RWPE1 (cell line): ENCODE measurements around the gene IL1RN.
A peak's percentile ranks its signal among the peaks of the same experiment; 100 is the strongest.

Experiments used
- CTCF ChIA-PET: fragments of 350-600 bp; sonication (Branson Sonifier 250); formaldehyde crosslinking; extraction: SDS; loops from one replicate; lab custom pipeline; 2021; lab: Yijun Ruan, JAX
- POLR2A ChIA-PET: fragments of 400-600 bp; formaldehyde crosslinking; extraction: SDS; loops from one replicate; lab custom pipeline; 2020; ENCODE audit warnings: antibody characterized with exemption; ENCODE audit not compliant: low non-redundant PET; lab: Yijun Ruan, JAX
- DNase-seq: peaks from one replicate; pipeline ENCODE4 v3.0.0; 2012; ENCODE audit warnings: low spot score
- H3K27ac ChIP-seq: fragments of 450-650 bp; 2 replicates; pipeline ENCODE4 v1.5.1; 2017
- CTCF ChIP-seq: fragments of 450-650 bp; conservative IDR thresholded peaks from 2 replicates; pipeline ENCODE4 v1.5.1; 2017; ENCODE audit warnings: low read depth, mild to moderate bottlenecking

Gene IL1RN

GRCh38 chr2:113136828-113137775 lies 9.7 kb downstream of the IL1RN start:
- CTCF ChIA-PET: interaction anchor here (0.6 to 2.7 kb wide), 21 partner anchors 8 to 437 kb away, joined by 3 to 13 read pairs (median 4); no protein-coding TSS in a partner anchor
- peak; percentile 51 for DNase-seq
- TF ChIP-seq CTCF: peak; percentile 65
- no peak overlapping the region for H3K27ac ChIP-seq
- POLR2A ChIA-PET: no interaction called here

DNA sequence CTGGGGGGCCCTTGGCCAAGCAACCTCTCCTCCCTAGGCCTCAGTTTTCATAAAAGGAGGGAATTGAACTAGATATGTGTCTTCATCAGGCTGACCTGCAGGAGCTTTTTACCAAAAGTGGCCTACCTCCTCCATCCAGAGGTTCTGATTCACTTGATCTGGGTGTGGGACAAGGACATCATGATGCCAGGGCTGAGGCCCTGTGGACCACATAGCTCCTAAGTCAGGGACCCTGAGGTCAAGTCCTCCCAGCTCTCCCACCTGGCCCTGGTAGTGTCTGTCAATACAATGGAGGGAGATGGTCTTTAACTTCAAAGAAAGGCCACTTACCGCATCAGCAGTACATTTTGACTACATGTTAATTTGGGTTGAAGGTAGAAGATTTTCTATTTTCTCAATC lies 10.4 kb downstream of the IL1RN start:
- TF ChIP-seq CTCF: no peak
- ChIA-PET CTCF (interaction anchor here (0.6 to 2.7 kb wide), 22 partner anchors 12 to 902 kb away, joined by 3 to 13 read pairs (median 4); partner anchors contain the start of gene IL1B), POLR2A (interaction anchor here (0.9 kb wide), 1 partner anchor 20 kb away, joined by 3 read pairs; no protein-coding TSS in a partner anchor)
- H3K27ac ChIP-seq: no peak overlapping the region
- no peak for DNase-seq

DNA sequence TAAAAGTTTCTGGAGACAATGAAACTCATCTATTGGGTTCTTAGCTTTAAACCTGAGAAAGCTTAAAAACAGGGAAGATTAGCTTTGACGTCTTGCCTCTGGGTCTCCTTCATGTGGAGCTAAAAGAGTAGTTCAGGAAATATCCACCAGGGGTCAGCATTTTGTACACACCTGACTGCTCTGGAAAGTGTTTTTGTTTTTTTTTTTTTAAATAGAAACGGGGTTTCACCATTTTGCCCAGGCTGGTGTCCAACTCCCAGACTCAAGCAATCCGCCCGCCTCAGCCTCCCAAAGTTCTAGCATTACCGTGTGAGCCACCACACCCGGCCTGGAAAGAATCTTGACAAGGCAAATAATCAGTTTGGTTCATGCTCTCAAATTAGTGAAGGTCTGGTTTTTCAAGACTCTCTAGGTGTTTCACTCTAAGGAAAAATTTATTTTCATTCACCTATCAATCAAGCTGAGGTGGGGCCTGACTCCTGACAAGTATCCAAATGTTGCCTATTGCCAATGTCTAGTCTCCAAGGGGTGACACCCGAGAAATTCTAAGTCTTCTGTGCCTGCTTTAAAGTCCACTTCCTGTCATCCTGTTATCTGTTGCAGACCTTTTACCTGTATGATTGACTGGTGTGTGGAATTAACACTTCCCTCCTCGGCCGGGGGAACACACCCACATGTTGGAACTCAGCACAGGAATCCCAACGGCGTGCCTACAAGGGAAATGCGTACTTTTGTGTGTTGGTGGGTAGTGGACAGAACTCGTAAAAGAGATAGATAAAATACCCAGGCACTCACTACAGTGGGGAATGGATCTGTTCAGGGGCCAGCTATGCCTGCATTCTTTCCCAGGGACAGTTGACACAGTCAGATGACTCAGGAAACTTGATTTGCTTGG lies 11.3 kb downstream of the IL1RN start:
- ChIA-PET CTCF (interaction anchor here (0.6 to 2.7 kb wide), 23 partner anchors 9 to 903 kb away, joined by 3 to 13 read pairs (median 4); partner anchors contain the start of gene IL1B), POLR2A (interaction anchor here (0.9 kb wide), 1 partner anchor 19 kb away, joined by 3 read pairs; no protein-coding TSS in a partner anchor)
- peak; percentile 84 for TF ChIP-seq CTCF
- H3K27ac ChIP-seq: no peak overlapping the region
- DNase-seq: peak; percentile 68

GRCh38 chr2:113141451-113141850 lies 14.1 kb downstream of the IL1RN start:
- ChIA-PET CTCF (interaction anchor here (1.1 kb wide), 1 partner anchor 58 kb away, joined by 5 read pairs; no protein-coding TSS in a partner anchor), POLR2A (no interaction called here)
- no peak overlapping the region for H3K27ac ChIP-seq
- DNase-seq: no peak
- TF ChIP-seq CTCF: no peak

DNA sequence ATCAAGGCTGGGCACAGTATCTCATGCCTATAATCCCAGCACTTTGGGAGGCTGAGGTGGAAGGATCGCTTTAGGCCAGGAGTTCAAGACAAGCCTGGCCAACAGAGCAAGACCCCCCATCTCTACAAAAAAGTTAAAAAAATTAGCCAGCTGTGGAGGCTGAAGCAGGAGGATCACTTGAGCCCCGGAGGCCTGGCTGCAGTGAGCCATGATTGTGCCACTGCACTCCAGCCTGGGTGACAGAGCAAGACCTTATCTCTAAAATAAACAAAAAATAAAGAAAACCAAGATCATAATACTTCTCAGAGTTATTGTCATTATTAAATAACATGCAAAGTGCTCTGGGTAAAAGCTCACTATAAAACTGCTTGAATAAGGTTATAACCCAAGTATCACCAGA lies 14.9 kb downstream of the IL1RN start:
- no peak for DNase-seq
- POLR2A ChIA-PET: no interaction called here
- CTCF ChIA-PET: no interaction called here
- no peak for TF ChIP-seq CTCF
- no peak overlapping the region for H3K27ac ChIP-seq
